ENCODE results near the gene LIN52. TPM values are rescaled to one million over a fixed set of nuclear protein-coding genes. Genes with fewer than 3 reads are reported as not detected.
A peak's percentile ranks its signal among the peaks of the same experiment; 100 is the strongest.

Gene LIN52
- total and polyA plus RNA-seq, 2 of the 13 experiments (the other 11 are each of a cell fraction or from before 2014, with no cell fraction given), result 11.4 to 23.3 TPM

GRCh38 chr14:74211945-74212580 lies 127.3 kb downstream of the LIN52 start:
- in situ Hi-C loops (cut with HindIII; ENCODE audit: extremely low pct_ligation_motif_present, low pct_unique_long_range_greater_than_20kb) (no loop called here), intact Hi-C loops (cut with micrococcal nuclease; ENCODE audit: unreplicated experiment) (no loop called here)
- TF ChIP-seq NKX3-1 (CRISPR knock-in tag; IDR thresholded peaks at IDR 0.05), result no peak
- TF ChIP-seq SNRNP70 (IDR thresholded peaks at IDR 0.05; ENCODE audit: low read depth, low read length), result no peak
- TF ChIP-seq BRCA1 (CRISPR knock-in tag; IDR thresholded peaks at IDR 0.05), result no peak
- no peak for TF ChIP-seq HNF4A (CRISPR knock-in tag; IDR thresholded peaks at IDR 0.05)
- TF ChIP-seq ZEB1 (IDR thresholded peaks at IDR 0.05; ENCODE audit: insufficient replicate concordance, low read depth), result no peak
- no peak overlapping the region for H3K9ac ChIP-seq (ENCODE audit: insufficient read depth, low read depth, low read length)
- no peak overlapping the region for H2AFZ ChIP-seq (ENCODE audit: low read length)
- no peaks in the 10 kb centered on the region for H4K20me1 ChIP-seq (ENCODE audit: insufficient read depth, low read length)
- H3K4me1 ChIP-seq (ENCODE audit: insufficient read depth, low read length), result peaks cover under 1% of the 10 kb centered on the region; the same call in 1 of the 2 replicates
- BruUV-seq (replicated peaks), result no TSS peak
- ATAC-seq (no peak), DNase-seq (ENCODE audit: low spot score) (no peak), FAIRE-seq (no peak)
- H3K27ac ChIP-seq (ENCODE audit: extremely low read length, insufficient read depth, low read length), result no peak overlapping the region
- no peaks in the 10 kb centered on the region for H3K79me2 ChIP-seq (ENCODE audit: insufficient read depth, low read length)
- H3K4me3 ChIP-seq (replicated peaks in 1 of 3; ENCODE audit: insufficient read depth in 1 of 3, low read depth in 2 of 3, low read length in 3 of 3), result no peak overlapping the region
- ChIA-PET POLR2A (no interaction called here), CTCF (ENCODE audit: low intra/inter-chr PET ratio, low total read pairs) (no interaction called here)
- no peaks in the 10 kb centered on the region for H3K9me3 ChIP-seq (ENCODE audit: low read length)
- peaks cover 6 to 18% of the 10 kb centered on the region in 2 experiments; a peak in 3 of 5 replicates for H3K27me3 ChIP-seq (ENCODE audit: control insufficient read depth in 1 of 2, insufficient read depth in 2 of 2, low read length in 2 of 2)
- H3K4me2 ChIP-seq (ENCODE audit: low read depth, low read length), result no peak overlapping the region
- H3K36me3 ChIP-seq (replicated peaks in 1 of 2; ENCODE audit: control insufficient read depth in 1 of 2, insufficient read depth in 2 of 2, low read length in 2 of 2), result no peaks in the 10 kb centered on the region
- WGBS (ENCODE audit: low lambda C conversion rate), result 75% methylated on average over 5 of the region's 6 CpGs

GRCh38 chr14:74213907-74214803 lies 129.4 kb downstream of the LIN52 start:
- intact Hi-C loops (cut with micrococcal nuclease; ENCODE audit: unreplicated experiment), result no loop called here
- WGBS (ENCODE audit: low lambda C conversion rate), result 39% methylated on average over 21 of the region's 21 CpGs
- CTCF ChIA-PET (ENCODE audit: low intra/inter-chr PET ratio, low total read pairs), result no interaction called here
- TF ChIP-seq MIER3 (CRISPR knock-in tag; IDR thresholded peaks at IDR 0.05; ENCODE audit: borderline replicate concordance) (no peak), TOE1 (CRISPR knock-in tag; IDR thresholded peaks at IDR 0.05) (no peak), PLSCR1 (CRISPR knock-in tag; IDR thresholded peaks at IDR 0.05; ENCODE audit: borderline replicate concordance) (no peak), YEATS2 (CRISPR knock-in tag; IDR thresholded peaks at IDR 0.05; ENCODE audit: borderline replicate concordance) (no peak), SRF (IDR thresholded peaks at IDR 0.05; ENCODE audit: low read depth, low read length) (no peak), KLF6 (CRISPR knock-in tag; IDR thresholded peaks at IDR 0.05) (no peak), ZNF841 (CRISPR knock-in tag; IDR thresholded peaks at IDR 0.05; ENCODE audit: borderline replicate concordance) (no peak), FOSL1 (CRISPR knock-in tag; IDR thresholded peaks at IDR 0.05; ENCODE audit: borderline replicate concordance) (no peak), ZBTB25 (CRISPR knock-in tag; IDR thresholded peaks at IDR 0.05) (no peak)
- TF ChIP-seq, protein P1, sequence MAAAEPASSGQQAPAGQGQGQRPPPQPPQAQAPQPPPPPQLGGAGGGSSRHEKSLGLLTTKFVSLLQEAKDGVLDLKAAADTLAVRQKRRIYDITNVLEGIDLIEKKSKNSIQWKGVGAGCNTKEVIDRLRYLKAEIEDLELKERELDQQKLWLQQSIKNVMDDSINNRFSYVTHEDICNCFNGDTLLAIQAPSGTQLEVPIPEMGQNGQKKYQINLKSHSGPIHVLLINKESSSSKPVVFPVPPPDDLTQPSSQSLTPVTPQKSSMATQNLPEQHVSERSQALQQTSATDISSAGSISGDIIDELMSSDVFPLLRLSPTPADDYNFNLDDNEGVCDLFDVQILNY (CRISPR knock-in tag; conservative IDR thresholded peaks at IDR 0.05), result no peak

More at GRCh38 chr14:74213907-74214803, 129.4 kb downstream of the LIN52 start:
- no peaks in the 10 kb centered on the region for H4K20me1 ChIP-seq (ENCODE audit: insufficient read depth, low read length)
- no peaks in the 10 kb centered on the region for H3K79me2 ChIP-seq (ENCODE audit: insufficient read depth, low read length)
- no peak overlapping the region for H3K27ac ChIP-seq (ENCODE audit: extremely low read length, insufficient read depth, low read length)
- ATAC-seq, result no peak
- H3K4me1 ChIP-seq (ENCODE audit: insufficient read depth, low read length), result peaks cover 12% of the 10 kb centered on the region; the same call in 1 of the 2 replicates
- DNase-seq (ENCODE audit: low spot score), result no peak
- in situ Hi-C loops (cut with HindIII; ENCODE audit: extremely low pct_ligation_motif_present, low pct_unique_long_range_greater_than_20kb), result no loop called here
- no peak overlapping the region for H3K4me3 ChIP-seq (replicated peaks in 1 of 3; ENCODE audit: insufficient read depth in 1 of 3, low read depth in 2 of 3, low read length in 3 of 3)
- H3K4me2 ChIP-seq (ENCODE audit: low read depth, low read length), result peak overlapping the region; percentile 45; the same call in 1 of the 2 replicates
- BruUV-seq (replicated peaks), result no TSS peak
- H3K36me3 ChIP-seq (replicated peaks in 1 of 2; ENCODE audit: control insufficient read depth in 1 of 2, insufficient read depth in 2 of 2, low read length in 2 of 2), result no peaks in the 10 kb centered on the region
- no peaks in the 10 kb centered on the region for H3K9me3 ChIP-seq (ENCODE audit: low read length)
- no peak overlapping the region for H2AFZ ChIP-seq (ENCODE audit: low read length)
- H3K9ac ChIP-seq (ENCODE audit: insufficient read depth, low read depth, low read length), result no peak overlapping the region
- peaks cover 11 to 34% of the 10 kb centered on the region in 2 experiments for H3K27me3 ChIP-seq (ENCODE audit: control insufficient read depth in 1 of 2, insufficient read depth in 2 of 2, low read length in 2 of 2)
- no peak for FAIRE-seq
- POLR2A ChIA-PET, result no interaction called here

Measured in HepG2 (cell line).